GM12865 (cell line): ENCODE data around the gene LTBP1.

Experiments used
- DNase-seq: peaks from one replicate; pipeline ENCODE4 v3.0.0; 2010; ENCODE audit warnings: low read depth
- H3K4me3 ChIP-seq: 2 replicates; pipeline ENCODE4 v1.5.1; 2011; ENCODE audit warnings: mild to moderate bottlenecking, low read depth, low read length, control low read depth
- TF ChIP-seq, protein P1 (sequence below): IDR thresholded peaks from 2 replicates; pipeline ENCODE4 v1.5.1; 2011; ENCODE audit warnings: low read length, control low read depth, low read depth, inconsistent platforms; ENCODE audit not compliant: insufficient read depth; ENCODE audit errors: missing control alignments

LTBP1 gene

DNA sequence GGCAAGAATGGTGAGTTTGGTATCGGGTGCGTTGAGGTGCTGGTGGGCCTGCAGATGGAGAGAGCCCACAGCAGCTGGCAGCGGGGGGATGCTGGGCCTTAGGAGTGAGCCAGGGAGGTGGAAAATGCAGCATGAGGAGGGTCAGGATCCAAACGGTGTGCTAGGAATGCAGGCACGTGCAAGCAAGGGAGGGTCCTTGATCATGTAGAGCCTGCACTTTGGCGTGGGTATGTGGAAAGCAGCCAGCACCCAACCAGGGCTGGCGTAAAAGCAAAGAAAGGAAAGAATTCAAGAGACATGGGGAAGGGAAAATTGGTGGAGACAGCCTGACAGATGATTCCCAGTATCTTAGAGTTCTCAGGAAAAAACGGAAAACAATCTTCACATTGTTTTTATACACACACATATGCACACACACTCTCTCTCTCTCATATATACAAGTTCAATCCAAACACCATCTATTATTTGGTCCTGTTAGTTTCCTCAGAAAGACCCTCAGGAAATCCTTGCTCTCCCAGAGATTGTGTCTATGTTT, 46.3 kb downstream of the LTBP1 start:
- TF ChIP-seq, protein P1, sequence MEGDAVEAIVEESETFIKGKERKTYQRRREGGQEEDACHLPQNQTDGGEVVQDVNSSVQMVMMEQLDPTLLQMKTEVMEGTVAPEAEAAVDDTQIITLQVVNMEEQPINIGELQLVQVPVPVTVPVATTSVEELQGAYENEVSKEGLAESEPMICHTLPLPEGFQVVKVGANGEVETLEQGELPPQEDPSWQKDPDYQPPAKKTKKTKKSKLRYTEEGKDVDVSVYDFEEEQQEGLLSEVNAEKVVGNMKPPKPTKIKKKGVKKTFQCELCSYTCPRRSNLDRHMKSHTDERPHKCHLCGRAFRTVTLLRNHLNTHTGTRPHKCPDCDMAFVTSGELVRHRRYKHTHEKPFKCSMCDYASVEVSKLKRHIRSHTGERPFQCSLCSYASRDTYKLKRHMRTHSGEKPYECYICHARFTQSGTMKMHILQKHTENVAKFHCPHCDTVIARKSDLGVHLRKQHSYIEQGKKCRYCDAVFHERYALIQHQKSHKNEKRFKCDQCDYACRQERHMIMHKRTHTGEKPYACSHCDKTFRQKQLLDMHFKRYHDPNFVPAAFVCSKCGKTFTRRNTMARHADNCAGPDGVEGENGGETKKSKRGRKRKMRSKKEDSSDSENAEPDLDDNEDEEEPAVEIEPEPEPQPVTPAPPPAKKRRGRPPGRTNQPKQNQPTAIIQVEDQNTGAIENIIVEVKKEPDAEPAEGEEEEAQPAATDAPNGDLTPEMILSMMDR: no peak
- DNase-seq: no peak
- no peak overlapping the region for H3K4me3 ChIP-seq

DNA sequence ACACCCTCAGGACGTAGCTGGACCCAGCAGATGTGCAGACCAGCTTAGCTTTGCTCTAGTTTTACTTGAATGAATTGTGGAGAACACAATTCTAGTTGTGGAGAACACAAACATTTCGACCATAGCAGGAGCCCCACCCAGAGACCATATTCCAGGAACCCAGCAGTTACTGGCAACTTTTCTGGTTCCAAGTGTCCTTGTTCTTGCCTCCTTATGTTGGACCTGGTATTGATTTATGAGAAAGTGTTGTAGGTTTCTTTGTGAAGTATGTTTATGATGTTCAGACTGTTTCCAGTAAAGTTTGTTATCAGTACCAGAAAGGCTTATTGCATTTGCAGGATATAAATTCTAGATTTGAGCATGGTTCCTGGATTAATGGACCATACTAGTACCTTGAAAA, 51.0 kb downstream of the LTBP1 start:
- H3K4me3 ChIP-seq: no peak overlapping the region
- TF ChIP-seq, protein P1: no peak
- DNase-seq: no peak

DNA sequence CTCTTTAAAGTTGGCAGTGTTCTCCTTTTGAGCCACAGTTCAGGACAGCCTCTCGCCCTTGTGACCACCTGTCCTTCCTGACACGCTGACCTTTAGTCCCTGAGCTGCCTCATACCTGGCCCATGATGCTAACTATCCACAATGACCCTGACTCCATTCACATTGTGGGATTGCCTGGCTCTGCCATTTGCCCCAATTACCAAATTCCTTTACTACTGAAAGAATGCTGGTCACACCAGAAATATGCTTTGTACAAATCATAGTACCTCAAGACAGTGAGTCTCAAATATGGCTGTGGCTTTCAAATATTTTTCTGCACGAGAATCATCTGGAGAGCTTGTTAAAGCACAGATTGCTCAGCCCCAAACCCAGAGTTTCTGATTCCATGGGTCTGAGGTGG, 54.2 kb downstream of the LTBP1 start:
- TF ChIP-seq, protein P1: no peak
- no peak overlapping the region for H3K4me3 ChIP-seq
- no peak for DNase-seq

DNA sequence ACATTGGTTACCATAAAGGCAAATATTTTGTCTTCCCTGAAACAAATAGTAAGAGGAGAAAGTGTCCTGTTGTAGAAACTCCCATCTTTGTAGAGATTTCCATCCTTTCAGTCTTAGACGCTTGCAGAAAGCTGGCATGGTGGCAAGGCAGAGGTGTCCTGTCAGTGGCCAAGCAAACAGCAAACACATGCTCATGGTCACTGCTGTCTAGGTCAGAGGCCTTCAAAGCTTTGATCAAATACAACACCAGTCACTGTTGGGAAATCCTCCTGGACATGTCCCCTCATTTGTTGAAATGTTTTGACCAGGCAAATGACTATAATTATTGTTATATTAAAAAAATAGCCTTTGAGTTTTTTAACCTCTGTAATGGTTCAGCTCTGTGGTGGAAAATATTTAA, 55.1 kb downstream of the LTBP1 start:
- TF ChIP-seq, protein P1: no peak
- no peak overlapping the region for H3K4me3 ChIP-seq
- no peak for DNase-seq

DNA sequence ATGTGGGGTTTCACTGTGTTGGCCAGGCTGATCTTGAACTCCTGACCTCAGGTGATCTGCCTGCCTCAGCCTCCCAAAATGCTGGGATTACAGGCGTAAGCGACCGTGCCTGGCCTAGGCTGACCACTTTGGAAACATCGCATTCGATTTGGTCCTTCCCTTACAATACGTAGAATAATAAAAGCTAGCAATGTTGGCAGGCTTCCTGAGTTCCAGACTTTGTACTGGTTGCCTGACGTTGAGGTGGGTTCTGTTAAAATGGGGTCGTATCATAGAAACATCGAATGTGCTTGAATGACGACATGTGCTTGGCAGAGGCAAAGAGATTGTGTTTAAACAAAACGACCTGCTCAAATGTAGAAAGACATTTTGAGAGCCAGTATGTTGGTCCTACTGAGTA, 56.1 kb downstream of the LTBP1 start:
- TF ChIP-seq, protein P1: no peak
- DNase-seq: no peak
- no peak overlapping the region for H3K4me3 ChIP-seq

DNA sequence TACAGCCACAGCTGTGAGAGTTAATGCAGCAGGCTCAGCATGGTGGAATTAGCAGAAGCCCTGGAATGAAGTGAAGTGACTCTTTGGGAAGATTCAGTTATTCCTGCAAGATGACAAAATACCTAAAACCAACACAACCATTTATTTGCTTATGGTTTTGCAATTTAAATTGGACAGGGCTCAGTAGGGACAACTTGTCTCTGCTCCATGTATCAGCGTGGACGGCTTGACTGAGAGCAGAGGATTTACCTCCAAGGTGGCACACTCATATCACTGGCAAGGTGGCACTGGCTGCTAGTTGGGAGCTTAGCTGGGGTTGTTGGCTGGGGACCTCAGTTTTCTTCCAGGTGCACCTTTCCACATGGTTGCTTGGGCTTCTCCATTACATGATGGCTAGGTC, 58.3 kb downstream of the LTBP1 start:
- TF ChIP-seq, protein P1: no peak
- H3K4me3 ChIP-seq: no peak overlapping the region
- DNase-seq: no peak

DNA sequence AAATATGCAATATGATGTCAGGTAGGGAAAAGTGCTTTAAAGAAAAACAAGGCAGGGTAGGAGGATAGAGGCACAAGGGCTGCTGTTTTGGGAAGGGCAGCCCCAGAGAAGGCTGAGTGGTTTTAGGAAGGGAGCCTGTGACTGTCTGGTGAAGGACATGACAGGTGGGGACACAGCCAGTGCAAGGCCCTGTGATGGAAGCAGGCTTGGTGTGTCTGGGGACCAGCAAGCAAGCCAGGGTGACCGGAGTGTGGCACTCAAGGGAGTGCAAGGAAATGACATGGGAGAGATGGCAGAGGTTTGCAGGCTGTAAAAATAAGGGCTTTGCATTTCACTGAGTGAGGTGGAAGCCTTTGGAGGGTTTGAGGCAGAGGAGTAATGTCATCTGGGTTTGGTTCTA, 62.0 kb downstream of the LTBP1 start:
- TF ChIP-seq, protein P1: no peak
- H3K4me3 ChIP-seq: no peak overlapping the region
- no peak for DNase-seq
